ENCODE data around the gene HUWE1. TPM values are rescaled to one million over a fixed set of nuclear protein-coding genes. Genes with fewer than 3 reads are reported as not detected.

The HUWE1 gene
- polyA plus RNA-seq, 1 experiment, result 57.5 TPM

DNA sequence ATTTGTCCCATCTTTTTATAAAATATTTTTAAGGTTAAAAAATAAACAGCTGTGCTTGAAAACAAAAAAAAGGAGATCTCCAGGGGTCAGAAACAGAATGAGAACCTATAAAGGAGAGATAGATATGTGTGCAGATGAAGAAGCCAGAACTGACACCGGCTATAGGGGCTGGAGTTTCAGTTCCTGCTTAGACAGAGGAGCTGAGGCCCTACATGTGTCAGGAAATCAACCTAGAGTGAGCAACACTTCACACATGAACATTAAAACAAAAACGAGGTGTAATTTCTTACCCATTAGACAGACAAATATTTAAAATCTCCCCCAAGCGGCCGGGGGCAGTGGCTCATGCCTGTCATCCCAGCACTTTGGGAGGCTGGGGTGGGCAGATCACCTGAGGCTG is 17.8 kb upstream of the HUWE1 start:
- H3K4me3 ChIP-seq (ENCODE audit: low read depth, low read length), result no peak overlapping the region
- no peaks in the 10 kb centered on the region for H3K36me3 ChIP-seq (ENCODE audit: control insufficient read depth, insufficient read depth, low read length)
- POLR2A ChIA-PET, result no interaction called here
- no peaks in the 10 kb centered on the region for H3K27me3 ChIP-seq (ENCODE audit: control insufficient read depth, insufficient read depth, low read length)
- CTCF ChIA-PET, result no interaction called here
- TF ChIP-seq, protein P1, sequence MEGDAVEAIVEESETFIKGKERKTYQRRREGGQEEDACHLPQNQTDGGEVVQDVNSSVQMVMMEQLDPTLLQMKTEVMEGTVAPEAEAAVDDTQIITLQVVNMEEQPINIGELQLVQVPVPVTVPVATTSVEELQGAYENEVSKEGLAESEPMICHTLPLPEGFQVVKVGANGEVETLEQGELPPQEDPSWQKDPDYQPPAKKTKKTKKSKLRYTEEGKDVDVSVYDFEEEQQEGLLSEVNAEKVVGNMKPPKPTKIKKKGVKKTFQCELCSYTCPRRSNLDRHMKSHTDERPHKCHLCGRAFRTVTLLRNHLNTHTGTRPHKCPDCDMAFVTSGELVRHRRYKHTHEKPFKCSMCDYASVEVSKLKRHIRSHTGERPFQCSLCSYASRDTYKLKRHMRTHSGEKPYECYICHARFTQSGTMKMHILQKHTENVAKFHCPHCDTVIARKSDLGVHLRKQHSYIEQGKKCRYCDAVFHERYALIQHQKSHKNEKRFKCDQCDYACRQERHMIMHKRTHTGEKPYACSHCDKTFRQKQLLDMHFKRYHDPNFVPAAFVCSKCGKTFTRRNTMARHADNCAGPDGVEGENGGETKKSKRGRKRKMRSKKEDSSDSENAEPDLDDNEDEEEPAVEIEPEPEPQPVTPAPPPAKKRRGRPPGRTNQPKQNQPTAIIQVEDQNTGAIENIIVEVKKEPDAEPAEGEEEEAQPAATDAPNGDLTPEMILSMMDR (IDR thresholded peaks at IDR 0.05; ENCODE audit: insufficient read depth, low read depth, low read length), result no peak
- DNase-seq (ENCODE audit: low read depth), result no peak

DNA sequence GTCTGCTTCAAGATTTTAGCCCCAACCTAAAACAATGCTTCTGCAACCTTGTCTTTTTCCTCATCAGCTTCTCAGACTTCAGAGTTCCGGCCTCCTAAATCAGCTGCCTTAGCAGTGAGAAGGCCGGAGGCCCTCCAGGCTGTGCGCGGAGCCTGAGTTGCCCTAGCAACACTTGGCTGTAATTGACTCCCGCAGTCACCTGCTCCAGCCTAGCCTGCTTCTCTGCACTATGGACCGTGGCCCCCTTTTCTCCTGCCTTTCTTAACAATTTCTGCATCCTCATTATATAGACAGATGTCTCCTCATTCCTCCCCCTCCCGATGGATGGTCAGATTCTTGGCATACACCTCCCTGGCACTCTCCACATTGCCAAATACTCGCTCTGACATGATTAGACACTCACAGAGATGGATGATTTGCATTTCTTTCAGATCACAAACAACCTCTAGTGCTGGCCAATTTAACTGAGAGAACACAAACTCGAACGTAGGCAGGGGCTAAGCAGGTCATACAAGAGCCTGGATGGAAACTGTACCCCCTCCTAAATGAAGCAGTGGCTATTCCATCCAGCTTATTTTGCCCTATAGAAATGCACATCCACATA is 9.5 kb upstream of the HUWE1 start:
- ChIA-PET POLR2A (no interaction called here), CTCF (no interaction called here)
- H3K4me3 ChIP-seq (ENCODE audit: low read depth, low read length), result no peak overlapping the region
- H3K36me3 ChIP-seq (ENCODE audit: control insufficient read depth, insufficient read depth, low read length), result no peaks in the 10 kb centered on the region
- DNase-seq (ENCODE audit: low read depth), result no peak
- TF ChIP-seq, protein P1 (IDR thresholded peaks at IDR 0.05; ENCODE audit: insufficient read depth, low read depth, low read length), result no peak
- no peaks in the 10 kb centered on the region for H3K27me3 ChIP-seq (ENCODE audit: control insufficient read depth, insufficient read depth, low read length)

DNA sequence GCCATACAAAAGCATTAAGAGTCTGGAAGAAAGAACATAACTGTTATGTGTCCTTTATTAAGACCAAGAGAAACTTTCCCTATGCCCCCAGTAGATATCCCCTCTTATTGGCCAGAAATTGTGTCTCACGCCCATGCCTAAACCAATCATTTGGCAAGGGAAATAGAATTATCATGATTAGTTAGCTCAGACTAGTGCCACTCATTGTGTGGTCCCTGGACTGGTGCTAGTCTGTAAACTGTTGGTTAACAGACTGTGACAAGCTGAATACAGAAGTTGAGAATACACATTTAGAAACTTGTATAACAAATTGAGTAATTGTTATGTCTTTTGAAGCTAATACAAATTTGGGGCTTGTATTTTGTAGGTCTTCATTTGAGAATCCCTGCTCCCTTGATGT is 8.1 kb upstream of the HUWE1 start:
- Histone ChIP-seq H3K27me3 (ENCODE audit: control insufficient read depth, insufficient read depth, low read length) (no peaks in the 10 kb centered on the region), H3K36me3 (ENCODE audit: control insufficient read depth, insufficient read depth, low read length) (no peaks in the 10 kb centered on the region), H3K4me3 (ENCODE audit: low read depth, low read length) (no peak overlapping the region)
- no peak for DNase-seq (ENCODE audit: low read depth)
- ChIA-PET POLR2A (no interaction called here), CTCF (no interaction called here)
- TF ChIP-seq, protein P1 (IDR thresholded peaks at IDR 0.05; ENCODE audit: insufficient read depth, low read depth, low read length), result no peak

DNA sequence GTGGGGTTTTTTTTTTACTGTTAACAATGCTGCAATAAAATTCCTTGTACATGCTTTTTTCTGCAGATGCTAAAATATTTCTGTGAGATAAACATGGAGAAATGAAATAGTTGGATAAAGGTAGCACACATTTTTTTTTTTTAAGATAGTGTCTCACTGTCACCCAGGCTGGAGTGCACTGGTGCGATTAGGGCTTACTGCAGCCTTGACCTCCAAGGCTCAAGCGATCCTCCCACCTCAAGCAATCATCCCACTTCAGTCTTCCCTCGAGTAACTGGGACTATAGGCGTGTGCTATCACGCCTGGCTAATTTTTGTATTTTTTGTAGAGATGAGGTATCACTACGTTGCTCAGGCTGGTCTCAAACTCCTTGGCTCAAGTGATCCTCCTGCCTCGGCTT is 1.8 kb upstream of the HUWE1 start:
- TF ChIP-seq, protein P1 (IDR thresholded peaks at IDR 0.05; ENCODE audit: insufficient read depth, low read depth, low read length), result no peak
- no peak overlapping the region for H3K4me3 ChIP-seq (ENCODE audit: low read depth, low read length)
- H3K27me3 ChIP-seq (ENCODE audit: control insufficient read depth, insufficient read depth, low read length), result no peaks in the 10 kb centered on the region
- CTCF ChIA-PET, result no interaction called here
- POLR2A ChIA-PET, result no interaction called here
- no peak for DNase-seq (ENCODE audit: low read depth)
- H3K36me3 ChIP-seq (ENCODE audit: control insufficient read depth, insufficient read depth, low read length), result no peaks in the 10 kb centered on the region

DNA sequence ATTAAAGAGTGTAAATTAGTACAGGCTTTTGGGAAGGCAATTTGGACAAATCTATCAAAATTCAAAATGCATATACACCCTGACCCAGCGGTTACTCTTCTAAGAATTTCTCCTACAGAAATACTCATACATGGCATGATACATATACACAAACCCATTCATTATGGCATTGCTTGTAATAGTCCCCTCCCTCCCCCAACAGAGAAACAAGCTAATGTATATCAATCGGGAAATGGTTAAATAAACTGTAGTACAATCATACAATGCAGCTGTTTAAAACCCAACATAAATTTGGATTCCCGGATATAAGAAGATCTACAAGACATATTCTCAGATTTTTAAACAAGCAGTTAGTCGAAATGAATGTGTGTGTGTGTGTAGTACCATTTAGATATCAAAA is 808 bp downstream of the HUWE1 start:
- ChIA-PET CTCF (interaction anchor here (0.9 kb wide), 1 partner anchor 90 kb away, joined by 3 read pairs; no protein-coding TSS in a partner anchor), POLR2A (no interaction called here)

More for the DNA sequence above, 808 bp downstream of the HUWE1 start:
- Histone ChIP-seq H3K4me3 (ENCODE audit: low read depth, low read length) (peak overlapping the region; percentile 81), H3K36me3 (ENCODE audit: control insufficient read depth, insufficient read depth, low read length) (no peaks in the 10 kb centered on the region), H3K27me3 (ENCODE audit: control insufficient read depth, insufficient read depth, low read length) (no peaks in the 10 kb centered on the region)
- no peak for DNase-seq (ENCODE audit: low read depth)
- TF ChIP-seq, protein P1 (IDR thresholded peaks at IDR 0.05; ENCODE audit: insufficient read depth, low read depth, low read length), result no peak

Data from BJ (cell line).